OCI-LY7 (cell line): ENCODE measurements around the gene PSMG4.

Experiments
- EZH2phosphoT487 ChIP-seq: fragments of 200-600 bp; sonication (generic); IDR thresholded peaks from 2 replicates; pipeline ENCODE4 v1.6.1; 2018; ENCODE audit warnings: low read depth, borderline replicate concordance, mild to moderate bottlenecking, mixed run types, antibody characterized with exemption, low read length, moderate library complexity, mixed read lengths
- TF ChIP-seq, protein P1 (sequence below): fragments of 200-600 bp; sonication (generic); conservative IDR thresholded peaks from 2 replicates; pipeline ENCODE4 v1.5.1; 2014; ENCODE audit warnings: mild to moderate bottlenecking, antibody characterized with exemption, low read length, moderate library complexity, mixed read lengths

DNA sequence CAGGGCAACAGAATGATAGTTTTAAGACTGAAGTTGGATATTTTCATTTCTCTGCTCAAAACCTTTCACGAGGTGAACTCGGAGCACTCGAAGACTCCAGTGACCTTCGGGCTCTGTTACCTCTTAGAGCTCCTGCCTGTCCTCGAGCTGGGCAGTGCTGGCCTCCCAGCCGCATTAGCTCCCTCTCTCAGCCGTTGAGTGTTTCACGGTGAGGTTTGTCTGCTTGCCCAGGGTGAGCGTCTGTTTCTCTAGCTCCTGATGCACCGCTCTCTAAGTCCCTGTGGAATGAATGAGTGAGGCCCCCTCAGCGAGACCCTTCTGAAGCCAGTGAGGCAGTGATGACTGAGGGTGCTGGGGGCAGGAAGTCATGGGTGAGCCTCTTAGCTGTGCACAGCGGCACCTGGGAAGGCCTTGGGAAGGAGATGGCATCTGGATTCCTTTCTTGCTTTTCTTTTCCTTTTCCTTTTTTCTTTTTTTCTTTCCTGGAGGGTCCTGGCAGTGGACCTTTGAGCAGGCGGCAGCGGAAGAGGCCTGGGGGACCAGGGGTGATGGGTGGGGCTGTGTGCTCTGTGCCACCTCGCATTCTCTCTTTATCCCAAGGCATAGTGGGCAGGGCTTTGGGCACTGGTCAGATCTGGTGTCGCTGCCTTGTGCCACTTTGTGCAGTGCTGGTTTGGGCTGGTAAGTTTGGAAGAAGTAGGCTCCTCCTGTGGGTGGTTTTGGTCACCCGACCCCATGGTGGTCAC, 2.2 kb downstream of the PSMG4 start:
- TF ChIP-seq, protein P1, sequence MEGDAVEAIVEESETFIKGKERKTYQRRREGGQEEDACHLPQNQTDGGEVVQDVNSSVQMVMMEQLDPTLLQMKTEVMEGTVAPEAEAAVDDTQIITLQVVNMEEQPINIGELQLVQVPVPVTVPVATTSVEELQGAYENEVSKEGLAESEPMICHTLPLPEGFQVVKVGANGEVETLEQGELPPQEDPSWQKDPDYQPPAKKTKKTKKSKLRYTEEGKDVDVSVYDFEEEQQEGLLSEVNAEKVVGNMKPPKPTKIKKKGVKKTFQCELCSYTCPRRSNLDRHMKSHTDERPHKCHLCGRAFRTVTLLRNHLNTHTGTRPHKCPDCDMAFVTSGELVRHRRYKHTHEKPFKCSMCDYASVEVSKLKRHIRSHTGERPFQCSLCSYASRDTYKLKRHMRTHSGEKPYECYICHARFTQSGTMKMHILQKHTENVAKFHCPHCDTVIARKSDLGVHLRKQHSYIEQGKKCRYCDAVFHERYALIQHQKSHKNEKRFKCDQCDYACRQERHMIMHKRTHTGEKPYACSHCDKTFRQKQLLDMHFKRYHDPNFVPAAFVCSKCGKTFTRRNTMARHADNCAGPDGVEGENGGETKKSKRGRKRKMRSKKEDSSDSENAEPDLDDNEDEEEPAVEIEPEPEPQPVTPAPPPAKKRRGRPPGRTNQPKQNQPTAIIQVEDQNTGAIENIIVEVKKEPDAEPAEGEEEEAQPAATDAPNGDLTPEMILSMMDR = no peak
- no peak for TF ChIP-seq EZH2phosphoT487
